Aorta (tissue), 5 donors: Measurements from ENCODE around the gene PRKCA. TPM values are rescaled to one million over a fixed set of nuclear protein-coding genes. Genes with fewer than 3 reads are reported as not detected.
"Not testable (repeated sequence)": the region's sequence is repeated elsewhere in the genome, so short reads cannot be mapped to it uniquely, and the experiment has no call there.

Experiments used
- ATAC-seq: fragments of 200-7000 bp; cut with Tn5 transposase; one replicate; pipeline ENCODE4 v1.9.1; 2022; ENCODE audit warnings: moderate library complexity; ENCODE audit not compliant: low FRiP score
- DNase-seq, 2 donors: peaks; one replicate each; pipeline ENCODE4 v3.0.0-alpha.2; 2020
- H3K27ac ChIP-seq, 2 donors: one replicate each; pipeline ENCODE4 v1.5.1; 2013; ENCODE audit warnings: low read length in 2 of 2, mild to moderate bottlenecking in 2 of 2, moderate library complexity in 2 of 2, control low read depth in 1 of 2, inconsistent platforms in 1 of 2, low read depth in 1 of 2
- H3K27me3 ChIP-seq, 2 donors: one replicate each; pipeline ENCODE4 v1.6.1; 2013; ENCODE audit warnings: control low read depth in 1 of 2, low read length in 1 of 2, mild to moderate bottlenecking in 1 of 2, moderate library complexity in 1 of 2; ENCODE audit not compliant: insufficient read depth in 2 of 2, control insufficient read depth in 1 of 2
- H3K36me3 ChIP-seq, 2 donors: one replicate each; pipeline ENCODE4 v1.6.1; 2013; ENCODE audit warnings: control low read depth in 1 of 2, low read length in 1 of 2, mild to moderate bottlenecking in 1 of 2; ENCODE audit not compliant: insufficient read depth in 2 of 2, control insufficient read depth in 1 of 2
- H3K4me1 ChIP-seq, 2 donors: one replicate each; pipeline ENCODE4 v1.6.1; 2013; ENCODE audit warnings: low read length in 2 of 2, control low read depth in 1 of 2, mild to moderate bottlenecking in 1 of 2, moderate library complexity in 1 of 2; ENCODE audit not compliant: insufficient read depth in 2 of 2, control insufficient read depth in 1 of 2
- H3K4me3 ChIP-seq, 2 donors: one replicate each; pipeline ENCODE4 v1.5.1; 2013; ENCODE audit warnings: low read length in 2 of 2, control low read depth in 1 of 2, mild to moderate bottlenecking in 1 of 2
- H3K9me3 ChIP-seq: one replicate; pipeline ENCODE4 v1.6.1; 2013; ENCODE audit warnings: mild to moderate bottlenecking, low read length; ENCODE audit not compliant: control insufficient read depth
- WGBS, 2 donors: extraction: QIAGEN DNeasy Blood & Tissue Kit; methylation state at CpG; one replicate each; pipeline ENCODE4 v1.1.7; 2013; 5-methylcytosine and 5-hydroxymethylcytosine counted together
- intact Hi-C, 2 donors: fragments of 100-400 bp; cut with DNase I; formaldehyde crosslinking; loops; one replicate each; pipeline versions ENCODE4 v1.14.2 to v1.15.0; 2022
- long read RNA-seq, 2 donors: library from polyadenylated mRNA; unstranded; transcript quantifications; one replicate each; pipeline ENCODE4 v2.0.0, GENCODE V29; 2020 to 2021
- polyA plus RNA-seq, 2 donors: library from polyadenylated mRNA; stranded (reverse); fragments of 200-250 nt; gene quantifications; one replicate each; pipeline ENCODE4 v1.2.3, GENCODE V29; 2013
- total RNA-seq, 2 donors: library from RNA; stranded (reverse); fragmentation: NEBNext Ultra II Directional; extraction: Animal tissue kit (Norgen Biotek cat#: 25700); gene quantifications; one replicate each; pipeline ENCODE4 v1.2.1, GENCODE V29; 2021
- donor health status: healthy with polysubstance abuse.
- donor health status: Bipolar disorder and iron deficiency.
- donor health status: DM: no; HTN: no; CAD: no.
- donor health status: DM: no; HTN: no; CAD: no.
- donor health status: DM: yes; HTN: yes; CAD: no.

Gene PRKCA
- total RNA-seq (10 to 100 TPM; 11.9 to 15.4 TPM), polyA plus RNA-seq (1 to 10 TPM; 2.7 to 6.3 TPM)
- long read RNA-seq, donor 1, partial matches to known transcripts, result 1 of 3 reads
- long read RNA-seq, donor 1, other reads (novel, unspliced or antisense), result 2 of 3 reads
- long read RNA-seq, donor 2, partial matches to known transcripts, result 1 of 9 reads
- long read RNA-seq, donor 2, other reads (novel, unspliced or antisense), result 8 of 9 reads

DNA sequence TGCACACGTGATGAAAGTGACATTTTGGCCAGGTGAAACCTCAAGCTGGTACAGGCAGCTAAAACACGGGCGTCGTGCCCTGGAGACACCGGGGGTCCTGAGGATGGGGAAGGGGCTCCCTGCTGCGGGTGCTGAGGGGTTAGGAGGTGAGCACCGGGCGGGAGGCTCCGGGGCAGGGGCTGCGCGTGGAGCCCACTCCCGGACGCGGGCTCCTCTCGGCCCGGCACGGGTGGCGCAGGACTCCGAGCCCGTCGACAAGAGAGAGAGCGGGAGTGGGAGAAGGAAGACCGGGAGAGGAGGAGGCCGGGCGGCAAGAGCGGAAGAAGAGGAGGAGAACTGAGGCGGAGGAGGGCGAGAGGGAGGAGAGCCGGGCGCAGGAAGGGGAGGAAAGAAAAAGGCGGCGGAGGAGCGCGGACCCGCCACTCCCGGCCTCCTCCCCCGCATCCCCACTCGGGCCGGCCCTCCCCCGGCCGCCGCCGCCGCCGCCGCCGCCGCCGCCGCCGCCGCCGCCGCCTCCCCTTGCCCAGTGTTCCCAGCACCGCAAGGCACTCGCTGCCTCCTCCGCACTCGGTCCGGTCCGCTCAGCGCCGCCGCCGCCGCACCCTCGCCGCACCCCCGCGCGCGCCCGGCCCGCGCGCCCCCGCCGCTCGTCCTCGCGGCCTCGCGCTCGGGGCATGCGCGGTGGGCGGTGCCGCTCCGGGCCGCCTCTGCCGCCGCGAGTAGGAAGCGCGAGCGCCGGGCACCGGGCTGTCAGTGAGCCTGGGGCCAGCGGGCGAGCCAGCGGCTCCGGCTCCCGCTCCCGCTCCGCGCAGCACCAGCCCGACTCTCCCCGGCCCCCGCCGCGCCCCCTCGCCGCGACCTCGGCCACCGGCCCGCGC lies at the start of gene PRKCA:
PRKCA (plus strand) TSS at position 750 of the 878 bp plus-strand sequence.
- intact Hi-C loops, result loop anchor here in 1 of 2 donors (5.0 kb wide), 1 partner anchor 35 kb away; no protein-coding TSS in a partner anchor
- Histone ChIP-seq H3K27ac (peak within 1 kb of the TSS in 1 of 2 donors; percentile 55), H3K9me3 (no peaks in the 10 kb centered on the region), H3K27me3 (no peaks in the 10 kb centered on the region), H3K36me3 (no peaks in the 10 kb centered on the region), H3K4me3 (peak within 1 kb of the TSS; percentile 90 to 94), H3K4me1 (no peaks in the 10 kb centered on the region)
- DNase-seq (peak; percentile 77 to 90), ATAC-seq (peak; percentile 89)
- 1% methylated on average over 34 to 111 of the region's 117 CpGs for WGBS, 2 donors

GRCh38 chr17:66253458-66253857 lies 49.0 kb upstream of the PRKCA start:
- 87 to 93% methylated on average over 8 of the region's 8 CpGs for WGBS, 2 donors
- H3K9me3 ChIP-seq, DNase-seq, H3K27me3 ChIP-seq, H3K4me1 ChIP-seq, H3K36me3 ChIP-seq, ATAC-seq, H3K4me3 ChIP-seq, H3K27ac ChIP-seq, intact Hi-C loops: not testable (repeated sequence)

DNA sequence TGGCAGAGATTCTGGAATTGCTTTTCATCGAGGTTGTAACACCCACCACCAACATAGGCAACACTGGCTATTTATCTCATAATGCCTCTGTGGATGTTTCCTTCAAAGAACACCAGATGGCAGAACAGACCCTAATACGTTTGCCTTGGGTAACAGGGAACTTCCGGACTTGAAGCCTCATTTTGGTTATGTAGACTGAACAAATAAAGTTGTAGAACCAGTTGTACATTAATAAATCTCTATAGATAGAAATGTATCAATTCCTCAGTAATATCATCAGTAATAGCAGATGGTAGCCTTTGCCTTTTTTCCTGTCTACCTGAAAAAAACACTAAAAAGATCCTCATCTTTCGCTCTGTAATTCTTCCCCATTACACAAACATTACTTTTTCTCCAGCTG lies 47.3 kb upstream of the PRKCA start:
- ATAC-seq (no peak), DNase-seq (no peak)
- H3K9me3 ChIP-seq, result no peaks in the 10 kb centered on the region
- intact Hi-C loops, result loop anchor here (2.0 to 5.0 kb wide), 3 partner anchors 312 to 418 kb away; no protein-coding TSS in a partner anchor
- H3K27ac ChIP-seq, result no peak overlapping the region
- 20 to 23% methylated on average over 4 of the region's 4 CpGs for WGBS, 2 donors
- H3K27me3 ChIP-seq, result no peaks in the 10 kb centered on the region
- no peaks in the 10 kb centered on the region for H3K36me3 ChIP-seq
- H3K4me3 ChIP-seq, result no peak overlapping the region
- H3K4me1 ChIP-seq, result no peaks in the 10 kb centered on the region

- ATAC-seq (no peak), DNase-seq (no peak)
- Histone ChIP-seq H3K4me3 (no peak overlapping the region), H3K27ac (no peak overlapping the region), H3K9me3 (no peaks in the 10 kb centered on the region), H3K4me1 (no peaks in the 10 kb centered on the region), H3K36me3 (no peaks in the 10 kb centered on the region), H3K27me3 (no peaks in the 10 kb centered on the region)
- intact Hi-C loops, result loop anchor here (2.0 to 5.0 kb wide), 3 partner anchors 311 to 417 kb away; no protein-coding TSS in a partner anchor
- 63 to 68% methylated on average over 3 of the region's 3 CpGs for WGBS, 2 donors
These were observed 46.9 kb upstream of the PRKCA start for GRCh38 chr17:66255527-66255971.

DNA sequence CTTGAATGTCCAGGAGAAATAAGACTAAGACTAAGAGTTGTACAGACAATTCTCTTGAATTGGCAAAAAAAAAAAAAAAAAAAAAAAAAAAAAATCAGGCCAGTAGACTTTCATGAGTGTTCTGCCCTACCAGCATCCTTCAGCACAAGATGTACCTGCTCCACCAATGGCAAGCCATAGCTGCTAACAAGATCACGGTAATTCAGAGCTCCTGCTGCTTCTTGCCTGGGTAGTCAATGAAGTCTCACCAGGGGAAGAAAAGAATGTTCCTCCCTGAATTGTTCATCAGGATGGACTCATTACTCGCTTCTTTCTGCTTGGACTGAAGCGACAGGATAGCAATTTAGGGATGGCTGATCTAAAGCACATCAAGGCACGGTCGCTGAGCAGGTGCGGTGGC lies 42.1 kb upstream of the PRKCA start:
- intact Hi-C loops, result no loop called here
- DNase-seq (no peak), ATAC-seq (no peak)
- Histone ChIP-seq H3K4me3 (no peak overlapping the region), H3K27ac (no peak overlapping the region), H3K4me1 (no peaks in the 10 kb centered on the region), H3K36me3 (no peaks in the 10 kb centered on the region), H3K27me3 (no peaks in the 10 kb centered on the region), H3K9me3 (no peaks in the 10 kb centered on the region)
- 87 to 92% methylated on average over 6 of the region's 6 CpGs for WGBS, 2 donors

DNA sequence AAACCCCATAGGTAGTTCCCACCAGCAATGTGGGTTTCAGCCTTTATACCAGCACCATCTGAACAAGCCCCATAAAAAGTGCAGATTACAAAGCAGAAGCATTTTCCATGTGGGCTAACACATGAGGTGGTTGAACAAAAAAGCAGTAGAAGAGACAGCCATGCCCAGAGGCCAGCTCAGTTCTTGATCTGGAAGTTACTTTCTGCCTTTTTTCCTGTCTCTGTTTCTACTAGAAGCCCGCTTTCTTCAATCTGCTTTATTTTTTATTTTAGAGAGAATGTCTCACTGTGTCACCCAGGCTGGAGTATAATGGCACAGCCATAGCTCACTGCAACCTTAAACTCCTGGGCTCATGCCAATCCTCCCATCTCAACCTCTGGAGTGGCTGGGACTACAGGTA lies 41.7 kb upstream of the PRKCA start:
- H3K4me1 ChIP-seq, result no peaks in the 10 kb centered on the region
- intact Hi-C loops, result no loop called here
- no peak for ATAC-seq
- no peaks in the 10 kb centered on the region for H3K9me3 ChIP-seq
- DNase-seq, result no peak
- no peak overlapping the region for H3K27ac ChIP-seq
- H3K4me3 ChIP-seq, result no peak overlapping the region
- no peaks in the 10 kb centered on the region for H3K36me3 ChIP-seq
- H3K27me3 ChIP-seq, result no peaks in the 10 kb centered on the region
- WGBS, 2 donors, result 93 to 100% methylated on average over 1 of the region's 1 CpG

- no peak for DNase-seq
- no peaks in the 10 kb centered on the region for H3K9me3 ChIP-seq
- intact Hi-C loops, result no loop called here
- H3K27ac ChIP-seq, result no peak overlapping the region
- ATAC-seq, result no peak
- WGBS, 2 donors, result 31 to 41% methylated on average over 2 of the region's 2 CpGs
- no peaks in the 10 kb centered on the region for H3K27me3 ChIP-seq
- no peaks in the 10 kb centered on the region for H3K36me3 ChIP-seq
- H3K4me1 ChIP-seq, result no peaks in the 10 kb centered on the region
- no peak overlapping the region for H3K4me3 ChIP-seq
These were observed 39.6 kb upstream of the PRKCA start for GRCh38 chr17:66262767-66263166.

GRCh38 chr17:66264696-66265095 lies 37.7 kb upstream of the PRKCA start:
- no peaks in the 10 kb centered on the region for H3K4me1 ChIP-seq
- ATAC-seq (no peak), DNase-seq (no peak)
- intact Hi-C loops, result loop anchor here in 1 of 2 donors (5.0 kb wide), 1 partner anchor 38 kb away; the partner anchor contains the start of gene PRKCA
- 87 to 90% methylated on average over 5 of the region's 5 CpGs for WGBS, 2 donors
- H3K9me3 ChIP-seq, result no peaks in the 10 kb centered on the region
- H3K27me3 ChIP-seq, result no peaks in the 10 kb centered on the region
- no peak overlapping the region for H3K27ac ChIP-seq
- H3K36me3 ChIP-seq, result no peaks in the 10 kb centered on the region
- H3K4me3 ChIP-seq, result no peak overlapping the region
